HG03460 (cell line): Measurements from ENCODE around the gene DSG2.

ENCODE experiments used
- ATAC-seq: cut with Tn5 transposase; IDR thresholded peaks from one replicate; pipeline ENCODE4 v1.9.1; 2021; ENCODE audit not compliant: unreplicated experiment

Gene DSG2

GRCh38 chr18:31551883-31552282, 53.9 kb downstream of the DSG2 start:
- no peak for ATAC-seq

- no peak for ATAC-seq
Measured at GRCh38 chr18:31553800-31554199, 55.8 kb downstream of the DSG2 start.

- ATAC-seq: no peak
Measured at GRCh38 chr18:31554776-31555175, 56.8 kb downstream of the DSG2 start.

GRCh38 chr18:31555971-31556747, 58.2 kb downstream of the DSG2 start:
- ATAC-seq: peak; percentile 70

GRCh38 chr18:31557446-31557845, 59.5 kb downstream of the DSG2 start:
- no peak for ATAC-seq

- no peak for ATAC-seq
Measured at GRCh38 chr18:31558567-31558966, 60.6 kb downstream of the DSG2 start.

GRCh38 chr18:31562726-31563125, 64.7 kb downstream of the DSG2 start:
- no peak for ATAC-seq

GRCh38 chr18:31563778-31564177, 65.8 kb downstream of the DSG2 start:
- ATAC-seq: no peak

- no peak for ATAC-seq
Measured at GRCh38 chr18:31565345-31565744, 67.4 kb downstream of the DSG2 start.

- no peak for ATAC-seq
Measured at GRCh38 chr18:31565782-31566512, 68.0 kb downstream of the DSG2 start.

- no peak for ATAC-seq
Measured at GRCh38 chr18:31566576-31567306, 68.8 kb downstream of the DSG2 start.

- no peak for ATAC-seq
Measured at GRCh38 chr18:31572368-31572767, 74.4 kb downstream of the DSG2 start.

GRCh38 chr18:31573051-31573450, 75.1 kb downstream of the DSG2 start:
- ATAC-seq: no peak

GRCh38 chr18:31574359-31574758, 76.4 kb downstream of the DSG2 start:
- no peak for ATAC-seq

GRCh38 chr18:31575515-31576257, 77.7 kb downstream of the DSG2 start:
- no peak for ATAC-seq

GRCh38 chr18:31576670-31577069, 78.7 kb downstream of the DSG2 start:
- ATAC-seq: peak; percentile 67

GRCh38 chr18:31577195-31577594, 79.2 kb downstream of the DSG2 start:
- peak; percentile 34 for ATAC-seq

- no peak for ATAC-seq
Measured at GRCh38 chr18:31578126-31578525, 80.1 kb downstream of the DSG2 start.

GRCh38 chr18:31579375-31579774, 81.4 kb downstream of the DSG2 start:
- no peak for ATAC-seq

GRCh38 chr18:31581498-31582197, 83.7 kb downstream of the DSG2 start:
- no peak for ATAC-seq
